Naive B cell (primary cell): Measurements from ENCODE around the gene NAMPT. TPM values are rescaled to one million over a fixed set of nuclear protein-coding genes. Genes with fewer than 3 reads are reported as not detected.
"Not testable (repeated sequence)": the region's sequence is repeated elsewhere in the genome, so short reads cannot be mapped to it uniquely, and the experiment has no call there.

Experiments used
- ATAC-seq, 2 donors: fragments of 150-1000 bp; cut with Tn5 transposase; 2 replicates each; pipeline ENCODE4 v1.10.0; 2021; ENCODE audit warnings: low read depth in 2 of 2, mild to moderate bottlenecking in 2 of 2, moderate library complexity in 2 of 2
- DNase-seq: peaks from one replicate; pipeline ENCODE4 v3.0.0; 2022
- H3K27ac Mint-ChIP-seq, 6 donors: one replicate each; pipeline ENCODE4 v1.8.0; 2020 to 2022; ENCODE audit warnings: mild to moderate bottlenecking in 6 of 6, mixed read lengths in 6 of 6, moderate library complexity in 5 of 6, inconsistent platforms in 2 of 6
- H3K27me3 Mint-ChIP-seq, 3 donors: one replicate each; pipeline ENCODE4 v1.8.0; 2021 to 2022; ENCODE audit warnings: mixed read lengths in 3 of 3, mild to moderate bottlenecking in 1 of 3
- H3K36me3 Mint-ChIP-seq, 2 donors: one replicate each; pipeline ENCODE4 v1.8.0; 2020 to 2022; ENCODE audit warnings: mixed read lengths in 2 of 2, inconsistent platforms in 1 of 2, mild to moderate bottlenecking in 1 of 2
- H3K4me1 Mint-ChIP-seq, 3 donors: one replicate each; pipeline ENCODE4 v1.8.0; 2020 to 2022; ENCODE audit warnings: mixed read lengths in 3 of 3, inconsistent platforms in 1 of 3, mild to moderate bottlenecking in 1 of 3, moderate library complexity in 1 of 3
- H3K4me3 Mint-ChIP-seq, 8 donors: one replicate each; pipeline ENCODE4 v1.8.0; 2020 to 2022; ENCODE audit warnings: mild to moderate bottlenecking in 8 of 8, mixed read lengths in 8 of 8, moderate library complexity in 8 of 8, inconsistent platforms in 2 of 8
- H3K9me3 Mint-ChIP-seq, 7 donors: one replicate each; pipeline ENCODE4 v1.8.0; 2020 to 2022; ENCODE audit warnings: mixed read lengths in 7 of 7, mild to moderate bottlenecking in 5 of 7, inconsistent platforms in 2 of 7, moderate library complexity in 1 of 7
- polyA plus RNA-seq, 6 donors: library from polyadenylated mRNA; unstranded; fragments of 300-500 nt; fragmentation: Illumina TruSeq; gene quantifications; one replicate each; pipeline ENCODE4 v1.2.3, GENCODE V29; 2021; ENCODE audit warnings: low read depth in 6 of 6

NAMPT gene
- polyA plus RNA-seq, 6 donors from 2014 or later = 25.8 to 36.2 (median 29.4) TPM

DNA sequence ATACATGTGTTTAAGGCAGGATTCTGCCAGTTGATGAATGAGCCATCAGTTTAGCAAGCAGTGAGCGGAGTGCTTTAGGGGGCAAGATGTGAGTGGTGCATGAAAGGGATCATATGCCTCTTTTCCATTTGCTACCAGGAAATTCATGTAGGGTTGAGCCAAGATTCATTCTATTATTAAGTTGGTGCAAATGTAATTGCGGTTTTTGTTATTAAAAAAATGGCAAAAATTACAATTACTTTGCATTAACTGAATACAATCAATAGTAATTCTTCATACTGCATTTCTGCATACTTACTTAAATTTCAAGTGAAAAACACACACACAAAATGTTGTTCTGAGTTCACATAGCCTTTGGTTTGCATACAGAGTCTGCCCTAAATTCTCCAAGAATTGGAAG, 30.1 kb upstream of the NAMPT start:
- H3K4me1 Mint-ChIP-seq = peaks cover 7 to 15% (median 10%) of the 10 kb centered on the region in 3 donors
- H3K9me3 Mint-ChIP-seq = peaks cover 0 to 8% (median 0%) of the 10 kb centered on the region in 7 donors
- H3K27me3 Mint-ChIP-seq = peaks cover 0 to 13% (median 9%) of the 10 kb centered on the region in 3 donors
- DNase-seq = no peak
- ATAC-seq = no peak
- H3K36me3 Mint-ChIP-seq = no peaks in the 10 kb centered on the region
- H3K4me3 Mint-ChIP-seq = no peak overlapping the region
- H3K27ac Mint-ChIP-seq = peak overlapping the region in 2 of 6 donors; percentile 1 to 16

DNA sequence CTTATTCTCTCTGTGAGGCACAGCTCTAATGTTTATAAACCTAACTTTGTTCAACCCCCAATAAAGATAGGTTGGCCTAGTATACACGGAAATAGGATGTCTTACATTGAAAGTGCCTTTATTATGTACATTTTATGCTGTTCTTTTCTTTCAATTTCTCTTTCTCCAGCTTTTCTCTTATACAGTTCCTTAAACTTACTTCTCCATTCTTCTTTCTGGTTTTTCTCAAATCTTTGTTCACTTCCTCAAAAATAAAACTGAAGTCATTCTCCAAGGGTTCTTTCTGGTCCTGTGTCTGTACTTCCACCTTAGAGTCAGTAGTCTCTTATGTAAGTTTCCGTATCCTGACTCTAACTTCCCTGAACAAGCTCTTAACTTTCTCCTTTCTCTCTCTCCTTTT, 29.2 kb upstream of the NAMPT start:
- peak overlapping the region; percentile 14 to 67 (median 44) for H3K27ac Mint-ChIP-seq
- H3K4me3 Mint-ChIP-seq = peak overlapping the region in 5 of 8 donors; percentile 33 to 44 (median 36)
- ATAC-seq = peak; percentile 91 to 93

DNA sequence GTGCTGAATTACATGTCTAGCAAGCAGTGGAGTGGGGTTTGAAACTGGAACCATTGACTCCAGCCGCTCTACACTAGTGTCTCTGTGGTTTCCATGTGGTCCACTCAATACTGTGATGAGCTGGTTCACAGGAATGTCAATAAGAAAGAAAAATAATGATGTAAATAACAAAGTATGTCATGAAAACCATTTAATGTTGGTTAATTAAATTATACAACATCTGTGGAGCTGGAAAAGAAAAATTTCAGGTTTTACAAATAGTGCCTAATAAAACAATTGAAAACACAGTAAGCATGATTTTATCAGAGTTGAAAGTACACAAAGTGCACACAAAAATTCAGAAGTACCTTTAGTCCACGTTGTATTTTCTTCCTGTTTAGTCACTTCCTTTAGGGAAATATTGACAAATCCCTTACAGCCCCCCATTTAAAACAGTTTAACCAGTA, 28.7 kb upstream of the NAMPT start:
- no peak for ATAC-seq
- peaks cover 0 to 8% (median 0%) of the 10 kb centered on the region in 7 donors for H3K9me3 Mint-ChIP-seq
- peak overlapping the region in 5 of 8 donors; percentile 33 to 44 (median 36) for H3K4me3 Mint-ChIP-seq
- no peaks in the 10 kb centered on the region for H3K36me3 Mint-ChIP-seq
- H3K4me1 Mint-ChIP-seq = peaks cover 7 to 15% (median 10%) of the 10 kb centered on the region in 3 donors
- no peak for DNase-seq
- peak overlapping the region; percentile 14 to 67 (median 44) for H3K27ac Mint-ChIP-seq
- H3K27me3 Mint-ChIP-seq = peaks cover 0 to 7% (median 2%) of the 10 kb centered on the region in 3 donors

More for the DNA sequence above, 29.2 kb upstream of the NAMPT start:
- peak; percentile 35 for DNase-seq
- peaks cover 7 to 15% (median 10%) of the 10 kb centered on the region in 3 donors for H3K4me1 Mint-ChIP-seq
- no peaks in the 10 kb centered on the region for H3K36me3 Mint-ChIP-seq
- H3K9me3 Mint-ChIP-seq = peaks cover 0 to 8% (median 0%) of the 10 kb centered on the region in 7 donors
- peaks cover 0 to 12% (median 7%) of the 10 kb centered on the region in 3 donors for H3K27me3 Mint-ChIP-seq

- H3K9me3 Mint-ChIP-seq = peaks cover 0 to 8% (median 0%) of the 10 kb centered on the region in 7 donors
- H3K27me3 Mint-ChIP-seq = peaks cover 0 to 1% (median 0%) of the 10 kb centered on the region in 3 donors
- ATAC-seq (no peak), DNase-seq (no peak)
- peaks cover 7 to 15% (median 10%) of the 10 kb centered on the region in 3 donors for H3K4me1 Mint-ChIP-seq
- no peaks in the 10 kb centered on the region for H3K36me3 Mint-ChIP-seq
- no peak overlapping the region for H3K4me3 Mint-ChIP-seq
- H3K27ac Mint-ChIP-seq = no peak overlapping the region
Observed at GRCh38 chr7:106312906-106313305, 28.1 kb upstream of the NAMPT start.

DNA sequence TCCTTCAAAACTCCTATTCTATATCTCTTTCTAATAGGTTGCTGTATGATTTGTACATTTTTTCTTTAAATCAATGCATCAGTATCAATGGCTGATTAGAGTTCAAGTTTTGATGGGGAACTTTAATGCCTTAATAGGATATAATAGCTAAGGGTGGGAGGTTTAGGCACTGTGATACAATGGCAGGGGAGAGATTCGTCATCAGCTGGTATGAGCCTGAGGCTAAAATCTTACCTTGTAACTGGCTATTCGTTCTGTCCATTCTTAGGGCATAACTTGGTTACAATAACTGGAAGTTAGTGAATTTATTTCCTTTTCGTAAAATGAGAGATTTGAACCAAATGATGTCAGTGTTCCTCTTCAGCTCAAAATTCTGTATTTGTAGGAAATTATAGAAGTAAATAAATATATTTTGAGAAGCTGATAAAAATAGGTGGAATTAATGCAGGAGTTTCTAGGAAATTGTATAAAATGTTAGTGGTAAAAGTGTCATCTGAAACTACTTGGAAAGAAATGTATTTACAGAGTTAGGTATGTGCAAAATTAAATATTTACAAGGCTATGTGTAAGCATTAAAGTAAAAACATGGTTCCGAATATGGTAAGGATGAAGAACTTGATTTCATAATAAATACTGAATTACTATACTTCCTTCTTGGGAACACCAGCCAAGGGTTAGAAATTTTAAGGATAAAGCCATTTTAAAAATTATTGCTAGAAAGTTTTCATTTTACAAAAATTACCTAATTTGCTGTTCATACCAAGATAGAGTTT, 27.5 kb upstream of the NAMPT start:
- ATAC-seq (no peak), DNase-seq (no peak)
- H3K4me3 Mint-ChIP-seq = no peak overlapping the region
- H3K27ac Mint-ChIP-seq = no peak overlapping the region
- peaks cover 0 to 3% (median 0%) of the 10 kb centered on the region in 3 donors for H3K27me3 Mint-ChIP-seq
- H3K9me3 Mint-ChIP-seq = peaks cover 0 to 8% (median 0%) of the 10 kb centered on the region in 7 donors
- H3K4me1 Mint-ChIP-seq = peaks cover 7 to 15% (median 10%) of the 10 kb centered on the region in 3 donors
- H3K36me3 Mint-ChIP-seq = no peaks in the 10 kb centered on the region

DNA sequence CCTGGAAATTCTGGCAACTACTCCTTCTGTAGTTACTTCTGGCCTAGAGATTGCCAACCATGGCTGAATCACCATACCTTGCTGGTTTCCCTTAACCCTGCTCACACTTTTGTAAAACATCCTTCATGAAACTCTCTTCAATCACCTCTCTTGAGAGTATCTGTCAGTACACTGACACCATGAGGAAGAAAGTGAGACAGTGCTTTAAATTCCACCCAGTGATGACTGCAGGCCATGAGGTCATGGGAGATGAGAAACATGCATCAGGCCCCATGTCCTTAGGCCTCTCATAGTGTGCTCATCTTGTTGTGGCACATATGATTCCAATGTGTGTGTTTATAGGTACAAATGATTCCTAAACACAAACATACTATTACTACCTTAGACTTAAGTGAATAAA, 24.6 kb upstream of the NAMPT start:
- Mint-ChIP-seq H3K36me3 (no peaks in the 10 kb centered on the region), H3K4me3 (no peak overlapping the region), H3K27me3 (peaks cover 16 to 27% (median 19%) of the 10 kb centered on the region in 3 donors), H3K27ac (no peak overlapping the region), H3K9me3 (peaks cover 0 to 16% (median 0%) of the 10 kb centered on the region in 7 donors), H3K4me1 (peaks cover 7 to 15% (median 8%) of the 10 kb centered on the region in 3 donors)
- ATAC-seq (no peak), DNase-seq (no peak)

DNA sequence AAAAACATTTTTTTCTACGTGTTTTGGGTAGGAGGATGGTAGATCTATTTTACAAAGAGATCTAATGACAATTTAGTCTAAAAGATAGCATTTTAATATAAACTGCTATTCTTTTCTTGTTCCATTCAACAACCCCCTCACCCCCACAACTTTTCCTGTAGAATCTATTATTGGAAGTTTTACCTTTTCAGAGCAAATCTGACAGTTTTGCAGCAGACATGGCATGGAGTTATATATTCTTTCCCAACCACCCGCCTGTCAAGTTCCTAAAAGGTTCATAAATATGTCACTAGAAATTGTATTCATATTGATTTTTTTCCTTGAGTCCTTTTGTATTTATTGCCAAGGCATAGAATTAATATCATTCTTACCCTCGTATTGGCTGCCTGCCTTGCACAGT, 21.5 kb upstream of the NAMPT start:
- Mint-ChIP-seq H3K4me3 (no peak overlapping the region), H3K36me3 (peaks cover 4 to 18% of the 10 kb centered on the region in 2 donors)
- ATAC-seq = no peak

GRCh38 chr7:106305732-106306131, 20.9 kb upstream of the NAMPT start:
- H3K36me3 Mint-ChIP-seq = peaks cover 4 to 23% of the 10 kb centered on the region in 2 donors
- peaks cover 7 to 52% (median 20%) of the 10 kb centered on the region in 7 donors for H3K9me3 Mint-ChIP-seq
- H3K27me3 Mint-ChIP-seq = peaks cover 23 to 55% (median 47%) of the 10 kb centered on the region in 3 donors
- H3K4me3 Mint-ChIP-seq = no peak overlapping the region
- H3K4me1 Mint-ChIP-seq = no peaks in the 10 kb centered on the region
- no peak overlapping the region for H3K27ac Mint-ChIP-seq
- no peak for ATAC-seq
- no peak for DNase-seq

More for the DNA sequence above, 21.5 kb upstream of the NAMPT start:
- Mint-ChIP-seq H3K27me3 (peaks cover 18 to 50% (median 41%) of the 10 kb centered on the region in 3 donors), H3K9me3 (peaks cover 2 to 47% (median 16%) of the 10 kb centered on the region in 7 donors), H3K27ac (no peak overlapping the region), H3K4me1 (no peaks in the 10 kb centered on the region)
- DNase-seq = no peak

GRCh38 chr7:106304568-106304967, 19.8 kb upstream of the NAMPT start:
- peaks cover 26 to 55% (median 47%) of the 10 kb centered on the region in 3 donors for H3K27me3 Mint-ChIP-seq
- ATAC-seq (no peak), DNase-seq (no peak)
- peaks cover 7 to 54% (median 20%) of the 10 kb centered on the region in 7 donors for H3K9me3 Mint-ChIP-seq
- H3K4me1 Mint-ChIP-seq = no peaks in the 10 kb centered on the region
- no peak overlapping the region for H3K4me3 Mint-ChIP-seq
- H3K27ac Mint-ChIP-seq = no peak overlapping the region
- peaks cover 4 to 23% of the 10 kb centered on the region in 2 donors for H3K36me3 Mint-ChIP-seq

DNA sequence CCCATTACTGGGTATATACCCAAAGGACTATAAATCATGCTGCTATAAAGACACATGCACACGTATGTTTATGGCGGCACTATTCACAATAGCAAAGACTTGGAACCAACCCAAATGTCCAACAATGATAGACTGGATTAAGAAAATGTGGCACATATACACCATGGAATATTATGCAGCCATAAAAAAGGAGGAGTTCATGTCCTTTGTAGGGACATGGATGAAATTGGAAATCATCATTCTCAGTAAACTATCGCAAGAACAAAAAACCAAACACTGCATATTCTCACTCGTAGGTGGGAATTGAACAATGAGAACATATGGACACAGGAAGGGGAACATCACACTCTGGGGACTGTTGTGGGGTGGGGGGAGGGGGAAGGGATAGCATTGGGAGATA, 13.8 kb upstream of the NAMPT start:
- H3K4me1 Mint-ChIP-seq, H3K4me3 Mint-ChIP-seq, DNase-seq, H3K27ac Mint-ChIP-seq, ATAC-seq: not testable (repeated sequence)
- Mint-ChIP-seq H3K27me3 (peaks cover 17 to 41% (median 37%) of the 10 kb centered on the region in 3 donors), H3K9me3 (peaks cover 14 to 30% (median 21%) of the 10 kb centered on the region in 7 donors), H3K36me3 (peaks cover 4 to 20% of the 10 kb centered on the region in 2 donors)

- not testable (repeated sequence) for H3K4me1 Mint-ChIP-seq, H3K4me3 Mint-ChIP-seq, ATAC-seq, DNase-seq, H3K27ac Mint-ChIP-seq
- Mint-ChIP-seq H3K9me3 (peaks cover 12 to 25% (median 19%) of the 10 kb centered on the region in 7 donors), H3K36me3 (peaks cover 4 to 15% of the 10 kb centered on the region in 2 donors), H3K27me3 (peaks cover 17 to 36% (median 33%) of the 10 kb centered on the region in 3 donors)
Observed at GRCh38 chr7:106298155-106298554, 13.4 kb upstream of the NAMPT start.

- Mint-ChIP-seq H3K4me3 (no peak overlapping the region), H3K4me1 (no peaks in the 10 kb centered on the region), H3K9me3 (peaks cover 0 to 9% (median 0%) of the 10 kb centered on the region in 7 donors), H3K36me3 (no peaks in the 10 kb centered on the region), H3K27me3 (peaks cover 20 to 38% (median 24%) of the 10 kb centered on the region in 3 donors), H3K27ac (no peak overlapping the region)
- no peak for ATAC-seq
- no peak for DNase-seq
Observed at GRCh38 chr7:106294334-106294733, 9.6 kb upstream of the NAMPT start.

- H3K4me3 Mint-ChIP-seq = no peak overlapping the region
- DNase-seq = no peak
- no peak for ATAC-seq
- no peaks in the 10 kb centered on the region for H3K36me3 Mint-ChIP-seq
- peaks cover 0 to 6% (median 0%) of the 10 kb centered on the region in 7 donors for H3K9me3 Mint-ChIP-seq
- no peak overlapping the region for H3K27ac Mint-ChIP-seq
- H3K27me3 Mint-ChIP-seq = peaks cover 22 to 33% (median 22%) of the 10 kb centered on the region in 3 donors
- peaks cover 0 to under 1% (median 0%) of the 10 kb centered on the region in 3 donors for H3K4me1 Mint-ChIP-seq
Observed at GRCh38 chr7:106291247-106291646, 6.5 kb upstream of the NAMPT start.
